A549 treated with ZK216348 at 1 μM for 4 hours (cell line): ENCODE measurements around the gene ZFAND5. TPM values are rescaled to one million over a fixed set of nuclear protein-coding genes. Genes with fewer than 3 reads are reported as not detected.

Experiments used
- total RNA-seq: library from RNA; stranded (reverse); fragments of 200-300 nt; extraction: Qiagen RNA extraction; gene quantifications from 5 replicates; pipeline ENCODE4 v1.2.3, GENCODE V29; 2022; ENCODE audit warnings: low read depth

ZFAND5 gene
- 113 to 212 TPM (median 141 TPM) in 5 replicates for total RNA-seq

GRCh38 chr9:72364679-72365524 is at the start of gene ZFAND5:
Gene ZFAND5 (minus strand): TSS chr9:72365208. CDS start chr9:72360778, 4,430 bp downstream.

Other genes starting within 250 kb of the ZFAND5 start
- gene GDA, start 215.8 kb downstream of the ZFAND5 start, total RNA-seq = 0.90 to 1.5 TPM (median 1.3 TPM) in 5 replicates
- 0.08 to 0.19 TPM (median 0.14 TPM) in 3 of 5 replicates, not detected in the others for gene TMC1, start 156.4 kb upstream of the ZFAND5 start, total RNA-seq